ENCODE data around the gene ICA1. TPM values are rescaled to one million over a fixed set of nuclear protein-coding genes. Genes with fewer than 3 reads are reported as not detected.

The ICA1 gene
- total and polyA plus RNA-seq, 2 of the 13 experiments (the other 11 are each of a cell fraction or from before 2014, with no cell fraction given) = 0.29 TPM; not detected in 1

DNA sequence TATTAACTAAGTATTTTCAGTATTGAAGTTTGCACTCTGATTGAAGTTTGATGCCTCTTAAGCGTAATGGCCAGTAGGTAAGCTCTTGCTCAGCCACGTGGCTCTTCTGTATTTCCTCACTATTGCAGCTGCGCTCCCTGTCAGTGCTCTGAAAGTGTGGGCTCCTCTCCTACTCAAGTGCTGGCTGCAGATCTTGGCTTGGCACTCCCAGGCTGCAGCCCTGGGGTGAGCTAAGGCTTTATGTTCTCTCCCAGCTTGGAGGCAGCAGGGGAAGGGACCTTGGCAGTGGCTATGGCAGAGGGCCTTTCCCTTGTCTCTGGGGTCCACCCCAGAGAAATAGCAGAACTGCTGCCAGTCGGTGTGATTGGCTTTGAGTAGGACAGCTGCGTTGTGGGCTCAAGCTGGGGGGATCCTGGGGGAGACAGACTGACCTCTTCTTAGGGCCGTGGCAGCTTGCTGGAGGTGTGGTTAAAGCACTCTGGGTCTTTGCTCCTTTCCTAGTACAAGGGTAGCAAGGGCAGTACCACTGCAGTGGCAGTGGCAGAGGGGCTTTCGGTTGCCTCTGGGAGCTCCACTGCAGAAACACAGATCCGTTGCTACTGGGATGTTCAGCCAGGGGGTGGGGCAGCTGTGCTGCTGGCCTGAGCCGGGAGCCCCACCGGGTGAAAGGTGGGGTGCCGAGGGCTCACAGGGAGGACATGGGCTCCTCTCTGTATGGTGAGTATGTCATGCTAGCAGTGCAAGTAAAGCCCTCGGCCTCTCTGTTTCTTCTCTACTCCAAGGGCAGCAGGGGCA, 192.9 kb downstream of the ICA1 start (continued):
- TF ChIP-seq, protein P1, sequence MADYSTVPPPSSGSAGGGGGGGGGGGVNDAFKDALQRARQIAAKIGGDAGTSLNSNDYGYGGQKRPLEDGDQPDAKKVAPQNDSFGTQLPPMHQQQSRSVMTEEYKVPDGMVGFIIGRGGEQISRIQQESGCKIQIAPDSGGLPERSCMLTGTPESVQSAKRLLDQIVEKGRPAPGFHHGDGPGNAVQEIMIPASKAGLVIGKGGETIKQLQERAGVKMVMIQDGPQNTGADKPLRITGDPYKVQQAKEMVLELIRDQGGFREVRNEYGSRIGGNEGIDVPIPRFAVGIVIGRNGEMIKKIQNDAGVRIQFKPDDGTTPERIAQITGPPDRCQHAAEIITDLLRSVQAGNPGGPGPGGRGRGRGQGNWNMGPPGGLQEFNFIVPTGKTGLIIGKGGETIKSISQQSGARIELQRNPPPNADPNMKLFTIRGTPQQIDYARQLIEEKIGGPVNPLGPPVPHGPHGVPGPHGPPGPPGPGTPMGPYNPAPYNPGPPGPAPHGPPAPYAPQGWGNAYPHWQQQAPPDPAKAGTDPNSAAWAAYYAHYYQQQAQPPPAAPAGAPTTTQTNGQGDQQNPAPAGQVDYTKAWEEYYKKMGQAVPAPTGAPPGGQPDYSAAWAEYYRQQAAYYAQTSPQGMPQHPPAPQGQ (CRISPR knock-in tag; IDR thresholded peaks at IDR 0.05; ENCODE audit: borderline replicate concordance) = no peak
- TF ChIP-seq, protein P2, sequence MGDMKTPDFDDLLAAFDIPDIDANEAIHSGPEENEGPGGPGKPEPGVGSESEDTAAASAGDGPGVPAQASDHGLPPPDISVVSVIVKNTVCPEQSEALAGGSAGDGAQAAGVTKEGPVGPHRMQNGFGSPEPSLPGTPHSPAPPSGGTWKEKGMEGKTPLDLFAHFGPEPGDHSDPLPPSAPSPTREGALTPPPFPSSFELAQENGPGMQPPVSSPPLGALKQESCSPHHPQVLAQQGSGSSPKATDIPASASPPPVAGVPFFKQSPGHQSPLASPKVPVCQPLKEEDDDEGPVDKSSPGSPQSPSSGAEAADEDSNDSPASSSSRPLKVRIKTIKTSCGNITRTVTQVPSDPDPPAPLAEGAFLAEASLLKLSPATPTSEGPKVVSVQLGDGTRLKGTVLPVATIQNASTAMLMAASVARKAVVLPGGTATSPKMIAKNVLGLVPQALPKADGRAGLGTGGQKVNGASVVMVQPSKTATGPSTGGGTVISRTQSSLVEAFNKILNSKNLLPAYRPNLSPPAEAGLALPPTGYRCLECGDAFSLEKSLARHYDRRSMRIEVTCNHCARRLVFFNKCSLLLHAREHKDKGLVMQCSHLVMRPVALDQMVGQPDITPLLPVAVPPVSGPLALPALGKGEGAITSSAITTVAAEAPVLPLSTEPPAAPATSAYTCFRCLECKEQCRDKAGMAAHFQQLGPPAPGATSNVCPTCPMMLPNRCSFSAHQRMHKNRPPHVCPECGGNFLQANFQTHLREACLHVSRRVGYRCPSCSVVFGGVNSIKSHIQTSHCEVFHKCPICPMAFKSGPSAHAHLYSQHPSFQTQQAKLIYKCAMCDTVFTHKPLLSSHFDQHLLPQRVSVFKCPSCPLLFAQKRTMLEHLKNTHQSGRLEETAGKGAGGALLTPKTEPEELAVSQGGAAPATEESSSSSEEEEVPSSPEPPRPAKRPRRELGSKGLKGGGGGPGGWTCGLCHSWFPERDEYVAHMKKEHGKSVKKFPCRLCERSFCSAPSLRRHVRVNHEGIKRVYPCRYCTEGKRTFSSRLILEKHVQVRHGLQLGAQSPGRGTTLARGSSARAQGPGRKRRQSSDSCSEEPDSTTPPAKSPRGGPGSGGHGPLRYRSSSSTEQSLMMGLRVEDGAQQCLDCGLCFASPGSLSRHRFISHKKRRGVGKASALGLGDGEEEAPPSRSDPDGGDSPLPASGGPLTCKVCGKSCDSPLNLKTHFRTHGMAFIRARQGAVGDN (CRISPR knock-in tag; IDR thresholded peaks at IDR 0.05) = no peak
- TF ChIP-seq KAT7 (CRISPR knock-in tag; IDR thresholded peaks at IDR 0.05; ENCODE audit: borderline replicate concordance) = no peak
- no peak for TF ChIP-seq ZNF235 (CRISPR knock-in tag; IDR thresholded peaks at IDR 0.05; ENCODE audit: borderline replicate concordance)

DNA sequence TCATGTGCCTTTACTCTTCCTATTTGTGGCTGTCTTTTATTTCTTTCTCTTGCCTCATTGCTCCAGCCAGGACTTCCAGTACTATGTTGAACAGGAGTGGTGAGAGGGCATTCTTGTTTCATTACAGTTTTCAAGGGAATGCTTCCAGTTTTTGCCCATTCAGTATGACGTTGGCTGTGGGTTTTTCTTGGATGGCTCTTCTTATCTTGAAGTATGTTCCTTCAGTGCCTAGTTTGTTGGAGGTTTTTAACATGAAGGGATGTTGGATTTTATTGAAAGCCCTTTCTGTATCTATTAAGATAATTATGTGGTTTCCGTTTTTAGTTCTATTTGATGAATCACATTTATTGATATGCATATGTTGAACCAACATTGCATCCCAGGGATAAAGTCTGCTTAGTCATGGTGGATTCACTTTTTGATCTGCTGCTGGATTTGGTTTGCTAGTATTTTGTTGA, 196.6 kb downstream of the ICA1 start:
- no peak overlapping the region for H3K9ac ChIP-seq (ENCODE audit: insufficient read depth, low read depth, low read length)
- H3K36me3 ChIP-seq (replicated peaks in 1 of 2; ENCODE audit: control insufficient read depth in 1 of 2, insufficient read depth in 2 of 2, low read length in 2 of 2) = no peaks in the 10 kb centered on the region
- no peaks in the 10 kb centered on the region for H3K27me3 ChIP-seq (ENCODE audit: control insufficient read depth in 1 of 2, insufficient read depth in 2 of 2, low read length in 2 of 2)
- H2AFZ ChIP-seq (ENCODE audit: low read length) = no peak overlapping the region
- BruUV-seq (replicated peaks) = no TSS peak
- ChIA-PET POLR2A (no interaction called here), CTCF (ENCODE audit: low intra/inter-chr PET ratio, low total read pairs) (no interaction called here)
- no peaks in the 10 kb centered on the region for H3K79me2 ChIP-seq (ENCODE audit: insufficient read depth, low read length)
- FAIRE-seq = no peak
- H3K27ac ChIP-seq (ENCODE audit: extremely low read length, insufficient read depth, low read length) = no peak overlapping the region
- no peak overlapping the region for H3K4me2 ChIP-seq (ENCODE audit: low read depth, low read length)
- no peak overlapping the region for H3K4me3 ChIP-seq (replicated peaks in 1 of 3; ENCODE audit: insufficient read depth in 1 of 3, low read depth in 2 of 3, low read length in 3 of 3)
- no peaks in the 10 kb centered on the region for H3K9me3 ChIP-seq (ENCODE audit: low read length)
- intact Hi-C loops (cut with micrococcal nuclease; ENCODE audit: unreplicated experiment) = no loop called here
- no peak for ATAC-seq
- H3K4me1 ChIP-seq (ENCODE audit: insufficient read depth, low read length) = no peaks in the 10 kb centered on the region
- DNase-seq (ENCODE audit: low spot score) = no peak
- WGBS (ENCODE audit: low lambda C conversion rate) = 65% methylated on average over 2 of the region's 2 CpGs
- in situ Hi-C loops (cut with HindIII; ENCODE audit: extremely low pct_ligation_motif_present, low pct_unique_long_range_greater_than_20kb) = no loop called here
- no peaks in the 10 kb centered on the region for H4K20me1 ChIP-seq (ENCODE audit: insufficient read depth, low read length)
- TF ChIP-seq REXO4 (CRISPR knock-in tag; IDR thresholded peaks at IDR 0.05; ENCODE audit: borderline replicate concordance) (no peak), HNF4A (CRISPR knock-in tag; IDR thresholded peaks at IDR 0.05) (no peak), GFI1 (CRISPR knock-in tag; IDR thresholded peaks at IDR 0.05; ENCODE audit: borderline replicate concordance) (no peak)
- TF ChIP-seq, protein P3, sequence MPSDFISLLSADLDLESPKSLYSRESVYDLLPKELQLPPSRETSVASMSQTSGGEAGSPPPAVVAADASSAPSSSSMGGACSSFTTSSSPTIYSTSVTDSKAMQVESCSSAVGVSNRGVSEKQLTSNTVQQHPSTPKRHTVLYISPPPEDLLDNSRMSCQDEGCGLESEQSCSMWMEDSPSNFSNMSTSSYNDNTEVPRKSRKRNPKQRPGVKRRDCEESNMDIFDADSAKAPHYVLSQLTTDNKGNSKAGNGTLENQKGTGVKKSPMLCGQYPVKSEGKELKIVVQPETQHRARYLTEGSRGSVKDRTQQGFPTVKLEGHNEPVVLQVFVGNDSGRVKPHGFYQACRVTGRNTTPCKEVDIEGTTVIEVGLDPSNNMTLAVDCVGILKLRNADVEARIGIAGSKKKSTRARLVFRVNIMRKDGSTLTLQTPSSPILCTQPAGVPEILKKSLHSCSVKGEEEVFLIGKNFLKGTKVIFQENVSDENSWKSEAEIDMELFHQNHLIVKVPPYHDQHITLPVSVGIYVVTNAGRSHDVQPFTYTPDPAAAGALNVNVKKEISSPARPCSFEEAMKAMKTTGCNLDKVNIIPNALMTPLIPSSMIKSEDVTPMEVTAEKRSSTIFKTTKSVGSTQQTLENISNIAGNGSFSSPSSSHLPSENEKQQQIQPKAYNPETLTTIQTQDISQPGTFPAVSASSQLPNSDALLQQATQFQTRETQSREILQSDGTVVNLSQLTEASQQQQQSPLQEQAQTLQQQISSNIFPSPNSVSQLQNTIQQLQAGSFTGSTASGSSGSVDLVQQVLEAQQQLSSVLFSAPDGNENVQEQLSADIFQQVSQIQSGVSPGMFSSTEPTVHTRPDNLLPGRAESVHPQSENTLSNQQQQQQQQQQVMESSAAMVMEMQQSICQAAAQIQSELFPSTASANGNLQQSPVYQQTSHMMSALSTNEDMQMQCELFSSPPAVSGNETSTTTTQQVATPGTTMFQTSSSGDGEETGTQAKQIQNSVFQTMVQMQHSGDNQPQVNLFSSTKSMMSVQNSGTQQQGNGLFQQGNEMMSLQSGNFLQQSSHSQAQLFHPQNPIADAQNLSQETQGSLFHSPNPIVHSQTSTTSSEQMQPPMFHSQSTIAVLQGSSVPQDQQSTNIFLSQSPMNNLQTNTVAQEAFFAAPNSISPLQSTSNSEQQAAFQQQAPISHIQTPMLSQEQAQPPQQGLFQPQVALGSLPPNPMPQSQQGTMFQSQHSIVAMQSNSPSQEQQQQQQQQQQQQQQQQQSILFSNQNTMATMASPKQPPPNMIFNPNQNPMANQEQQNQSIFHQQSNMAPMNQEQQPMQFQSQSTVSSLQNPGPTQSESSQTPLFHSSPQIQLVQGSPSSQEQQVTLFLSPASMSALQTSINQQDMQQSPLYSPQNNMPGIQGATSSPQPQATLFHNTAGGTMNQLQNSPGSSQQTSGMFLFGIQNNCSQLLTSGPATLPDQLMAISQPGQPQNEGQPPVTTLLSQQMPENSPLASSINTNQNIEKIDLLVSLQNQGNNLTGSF (CRISPR knock-in tag; IDR thresholded peaks at IDR 0.05) = no peak
